Kidney (tissue), 14 donors: ENCODE results near the gene SLC9A1. TPM values are rescaled to one million over a fixed set of nuclear protein-coding genes. Genes with fewer than 3 reads are reported as not detected.

Source experiments
- DNase-seq, 5 donors: peaks; one replicate each; pipeline ENCODE4 v3.0.0-alpha.2; 2013 to 2020
- FAIRE-seq: peaks from 2 replicates; lab custom pipeline; 2012; peaks lifted over from hg19 to GRCh38; lab: Jason Lieb, UNC
- H3K27ac ChIP-seq, 2 donors: one replicate each; pipeline ENCODE4 v1.7.0; 2013; ENCODE audit warnings: low read depth in 2 of 2, low read length in 2 of 2, inconsistent platforms in 1 of 2
- H3K27me3 ChIP-seq: one replicate; pipeline ENCODE4 v1.7.1; 2013; ENCODE audit warnings: low read length, inconsistent platforms; ENCODE audit not compliant: control insufficient read depth, insufficient read depth
- H3K36me3 ChIP-seq, 3 donors: one replicate each; pipeline versions ENCODE4 v1.7.0 to v1.7.1; 2013; ENCODE audit warnings: low read length in 3 of 3, control low read depth in 1 of 3, inconsistent platforms in 1 of 3; ENCODE audit not compliant: insufficient read depth in 3 of 3, control insufficient read depth in 2 of 3
- H3K4me1 ChIP-seq, 3 donors: one replicate each; pipeline versions ENCODE4 v1.7.0 to v1.7.1; 2013; ENCODE audit warnings: low read length in 3 of 3, inconsistent platforms in 1 of 3, low read depth in 1 of 3; ENCODE audit not compliant: control insufficient read depth in 2 of 3, insufficient read depth in 2 of 3
- H3K4me3 ChIP-seq, 3 donors: one replicate each; pipeline versions ENCODE4 v1.7.0 to v1.8.1; 2013; ENCODE audit warnings: low read length in 3 of 3, control low read depth in 1 of 3, inconsistent platforms in 1 of 3
- H3K9ac ChIP-seq, 3 donors: one replicate each; pipeline versions ENCODE4 v1.7.0 to v1.7.1; 2013; ENCODE audit warnings: low read length in 3 of 3, control low read depth in 1 of 3, inconsistent platforms in 1 of 3
- H3K9me3 ChIP-seq, 3 donors: one replicate each; pipeline versions ENCODE4 v1.7.0 to v1.7.1; 2013; ENCODE audit warnings: low read length in 3 of 3, control low read depth in 1 of 3, inconsistent platforms in 1 of 3; ENCODE audit not compliant: control insufficient read depth in 2 of 3, insufficient read depth in 1 of 3
- intact Hi-C: fragments of 100-400 bp; cut with DNase I; formaldehyde crosslinking; loops from one replicate; pipeline ENCODE4 v1.11.1; 2022
- polyA plus RNA-seq: library from polyadenylated mRNA; stranded (reverse); fragments of 350-450 nt; fragmentation: Illumina TruSeq; extraction: RNeasy Lipid Tissue Mini Kit (QIAGEN cat#74804); gene quantifications from one replicate; pipeline ENCODE4 v1.2.3, GENCODE V29; 2014; ENCODE audit warnings: low read depth, low replicate concordance; ENCODE audit not compliant: insufficient read depth
- total RNA-seq: library from RNA; stranded (reverse); fragmentation: NEBNext Ultra II Directional; extraction: Animal tissue kit (Norgen Biotek cat#: 25700); gene quantifications from one replicate; pipeline ENCODE4 v1.2.1, GENCODE V29; 2021
- TF ChIP-seq, protein P1 (sequence below): IDR thresholded peaks from 3 replicates; pipeline ENCODE4 v1.5.1; 2012; ENCODE audit warnings: mild to moderate bottlenecking, moderate library complexity, borderline replicate concordance; ENCODE audit not compliant: insufficient read depth; ENCODE audit errors: extremely low read depth
- donor health status: control.
- donor health status: control.
- donor health status: control.
- donor health status: control.
- donor health status: control.
- donor health status: DM: yes; HTN: yes; CAD: no.
- donor health status: Normal renal cell carcinoma (clear cell type).

Gene SLC9A1
- total and polyA plus RNA-seq, 2 donors from 2014 or later, result 19.3 to 29.8 TPM

GRCh38 chr1:27122652-27123051 is 32.3 kb downstream of the SLC9A1 start:
- H3K9ac ChIP-seq, result no peak overlapping the region
- H3K36me3 ChIP-seq, result no peaks in the 10 kb centered on the region
- DNase-seq (peak in 3 of 5 donors; percentile 51 to 88 (median 72)), FAIRE-seq (no peak)
- H3K27ac ChIP-seq, result no peak overlapping the region
- H3K9me3 ChIP-seq, result no peaks in the 10 kb centered on the region
- TF ChIP-seq, protein P1, sequence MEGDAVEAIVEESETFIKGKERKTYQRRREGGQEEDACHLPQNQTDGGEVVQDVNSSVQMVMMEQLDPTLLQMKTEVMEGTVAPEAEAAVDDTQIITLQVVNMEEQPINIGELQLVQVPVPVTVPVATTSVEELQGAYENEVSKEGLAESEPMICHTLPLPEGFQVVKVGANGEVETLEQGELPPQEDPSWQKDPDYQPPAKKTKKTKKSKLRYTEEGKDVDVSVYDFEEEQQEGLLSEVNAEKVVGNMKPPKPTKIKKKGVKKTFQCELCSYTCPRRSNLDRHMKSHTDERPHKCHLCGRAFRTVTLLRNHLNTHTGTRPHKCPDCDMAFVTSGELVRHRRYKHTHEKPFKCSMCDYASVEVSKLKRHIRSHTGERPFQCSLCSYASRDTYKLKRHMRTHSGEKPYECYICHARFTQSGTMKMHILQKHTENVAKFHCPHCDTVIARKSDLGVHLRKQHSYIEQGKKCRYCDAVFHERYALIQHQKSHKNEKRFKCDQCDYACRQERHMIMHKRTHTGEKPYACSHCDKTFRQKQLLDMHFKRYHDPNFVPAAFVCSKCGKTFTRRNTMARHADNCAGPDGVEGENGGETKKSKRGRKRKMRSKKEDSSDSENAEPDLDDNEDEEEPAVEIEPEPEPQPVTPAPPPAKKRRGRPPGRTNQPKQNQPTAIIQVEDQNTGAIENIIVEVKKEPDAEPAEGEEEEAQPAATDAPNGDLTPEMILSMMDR, result no peak
- H3K4me3 ChIP-seq, result no peak overlapping the region
- peaks cover 0 to 10% (median 9%) of the 10 kb centered on the region in 3 donors for H3K4me1 ChIP-seq
- H3K27me3 ChIP-seq, result no peaks in the 10 kb centered on the region
- intact Hi-C loops, result no loop called here

GRCh38 chr1:27120854-27121253 is 34.1 kb downstream of the SLC9A1 start:
- H3K9ac ChIP-seq, result no peak overlapping the region
- H3K9me3 ChIP-seq, result no peaks in the 10 kb centered on the region
- H3K4me3 ChIP-seq, result no peak overlapping the region
- DNase-seq (peak in 2 of 5 donors; percentile 68 to 82), FAIRE-seq (no peak)
- no peak overlapping the region for H3K27ac ChIP-seq
- no peaks in the 10 kb centered on the region for H3K36me3 ChIP-seq
- TF ChIP-seq, protein P1, result no peak
- no peaks in the 10 kb centered on the region for H3K27me3 ChIP-seq
- intact Hi-C loops, result no loop called here
- peaks cover 0 to 20% (median 13%) of the 10 kb centered on the region in 3 donors for H3K4me1 ChIP-seq

DNA sequence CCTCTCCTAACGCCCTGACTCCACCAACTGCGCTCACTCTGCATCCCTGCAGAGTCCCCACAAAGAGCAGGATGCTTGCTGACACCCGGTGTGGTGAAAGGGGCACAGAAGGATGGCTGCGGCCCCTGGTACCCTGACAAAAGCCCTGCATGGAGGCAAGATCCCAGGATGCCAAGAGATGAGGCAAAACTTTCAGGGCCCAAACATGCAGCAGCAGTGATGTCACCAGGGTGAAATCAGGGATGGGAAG is 36.6 kb downstream of the SLC9A1 start:
- intact Hi-C loops, result no loop called here
- no peaks in the 10 kb centered on the region for H3K27me3 ChIP-seq
- FAIRE-seq (no peak), DNase-seq (no peak)
- H3K36me3 ChIP-seq, result no peaks in the 10 kb centered on the region
- peaks cover 0 to 20% (median 13%) of the 10 kb centered on the region in 3 donors for H3K4me1 ChIP-seq
- no peak overlapping the region for H3K9ac ChIP-seq
- no peaks in the 10 kb centered on the region for H3K9me3 ChIP-seq
- H3K27ac ChIP-seq, result peak overlapping the region; percentile 32 to 45
- H3K4me3 ChIP-seq, result no peak overlapping the region
- TF ChIP-seq, protein P1, result no peak

- Histone ChIP-seq H3K4me1 (peaks cover 0 to 20% (median 13%) of the 10 kb centered on the region in 3 donors), H3K4me3 (no peak overlapping the region), H3K27ac (peak overlapping the region; percentile 32 to 78), H3K36me3 (no peaks in the 10 kb centered on the region), H3K27me3 (no peaks in the 10 kb centered on the region), H3K9ac (no peak overlapping the region), H3K9me3 (no peaks in the 10 kb centered on the region)
- FAIRE-seq, result no peak
- intact Hi-C loops, result no loop called here
- peak in 1 of 5 donors; percentile 23 for DNase-seq
- TF ChIP-seq, protein P1, result no peak
Observed at GRCh38 chr1:27117733-27118439, 37.0 kb downstream of the SLC9A1 start.
